Medulla oblongata (tissue), 1 donor: ENCODE measurements around the gene SLC16A6.
A peak's percentile ranks its signal among the peaks of the same experiment; 100 is the strongest.
"Not testable (repeated sequence)": the region's sequence is repeated elsewhere in the genome, so short reads cannot be mapped to it uniquely, and the experiment has no call there.

Experiments
- DNase-seq: peaks from one replicate; pipeline ENCODE4 v3.0.0-alpha.2; 2015; ENCODE audit errors: extremely low spot score

SLC16A6 gene

GRCh38 chr17:68290955-68291835 lies at the start of gene SLC16A6, which contains the start of gene ARSG:
Gene SLC16A6, minus strand, starts transcription at chr17:68291127. Its CDS starts 12,807 bp downstream, at chr17:68278320.
Gene ARSG, plus strand, starts transcription at chr17:68291495. Its CDS starts 15,999 bp downstream, at chr17:68307494.
- peak; percentile 43 for DNase-seq

DNA sequence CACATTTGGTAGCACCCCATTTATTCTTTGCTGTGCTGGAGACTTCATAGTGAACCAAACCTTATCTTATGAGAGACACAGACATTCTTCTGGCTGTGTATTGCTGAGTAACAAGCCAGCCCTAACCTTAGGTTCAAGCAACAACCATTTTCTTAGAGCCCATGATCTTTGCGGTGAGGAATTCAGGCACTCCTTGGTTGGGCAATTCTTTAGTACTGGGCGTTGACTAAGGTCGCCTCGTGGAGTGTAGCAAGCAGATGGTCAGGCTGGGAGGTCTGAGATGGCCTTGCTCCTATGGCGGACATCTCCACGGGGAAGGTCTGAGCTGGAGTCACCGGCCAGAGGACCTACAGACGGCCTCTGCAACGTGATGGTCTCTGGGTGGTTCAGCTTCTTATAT lies 43.5 kb upstream of the SLC16A6 start:
- DNase-seq = no peak

- not testable (repeated sequence) for DNase-seq
Observed at GRCh38 chr17:68331932-68332331, 41.0 kb upstream of the SLC16A6 start.

- no peak for DNase-seq
Observed at GRCh38 chr17:68329331-68329730, 38.4 kb upstream of the SLC16A6 start.

DNA sequence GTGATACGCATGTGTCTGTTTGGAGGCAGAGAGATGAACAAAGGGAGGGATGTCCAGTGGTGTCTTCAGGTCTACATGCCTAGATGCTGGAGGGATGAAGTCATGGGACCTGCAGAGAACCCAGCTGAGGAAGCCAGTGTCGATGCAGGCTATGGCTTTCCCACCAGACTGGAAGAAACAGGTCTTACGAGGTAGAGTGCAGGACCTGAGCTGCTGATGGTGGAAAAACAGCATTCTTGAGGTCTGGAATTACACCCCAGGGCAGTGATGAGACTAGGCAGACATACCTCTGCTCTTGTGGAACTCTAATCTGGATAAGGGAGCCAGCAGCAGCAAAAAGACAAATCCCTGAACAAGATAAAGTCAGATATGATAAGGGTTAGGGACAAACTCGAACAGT lies 37.7 kb upstream of the SLC16A6 start:
- no peak for DNase-seq

- no peak for DNase-seq
Observed at GRCh38 chr17:68327823-68328557, 37.1 kb upstream of the SLC16A6 start.

DNA sequence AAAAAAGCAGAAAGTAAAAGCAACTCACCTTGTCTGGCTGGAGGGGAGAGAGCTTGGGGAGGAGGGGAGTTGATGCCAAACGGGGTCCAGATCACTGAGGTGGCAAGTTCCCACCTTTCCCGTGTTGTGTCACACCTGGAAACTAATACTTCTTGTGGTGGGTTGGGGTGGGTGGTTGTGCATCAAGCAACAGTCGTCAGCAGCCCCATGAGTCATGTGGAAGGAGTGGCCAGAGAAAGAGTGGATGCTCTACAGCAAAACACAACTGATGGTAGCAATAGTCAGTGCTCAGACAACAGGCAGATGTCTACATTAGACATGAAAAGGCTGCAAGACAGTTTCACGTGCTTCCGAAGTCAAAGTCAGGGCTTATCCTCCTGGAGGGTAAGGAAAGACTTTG lies 35.8 kb upstream of the SLC16A6 start:
- DNase-seq = no peak

GRCh38 chr17:68325961-68326360 lies 35.0 kb upstream of the SLC16A6 start:
- DNase-seq = no peak

DNA sequence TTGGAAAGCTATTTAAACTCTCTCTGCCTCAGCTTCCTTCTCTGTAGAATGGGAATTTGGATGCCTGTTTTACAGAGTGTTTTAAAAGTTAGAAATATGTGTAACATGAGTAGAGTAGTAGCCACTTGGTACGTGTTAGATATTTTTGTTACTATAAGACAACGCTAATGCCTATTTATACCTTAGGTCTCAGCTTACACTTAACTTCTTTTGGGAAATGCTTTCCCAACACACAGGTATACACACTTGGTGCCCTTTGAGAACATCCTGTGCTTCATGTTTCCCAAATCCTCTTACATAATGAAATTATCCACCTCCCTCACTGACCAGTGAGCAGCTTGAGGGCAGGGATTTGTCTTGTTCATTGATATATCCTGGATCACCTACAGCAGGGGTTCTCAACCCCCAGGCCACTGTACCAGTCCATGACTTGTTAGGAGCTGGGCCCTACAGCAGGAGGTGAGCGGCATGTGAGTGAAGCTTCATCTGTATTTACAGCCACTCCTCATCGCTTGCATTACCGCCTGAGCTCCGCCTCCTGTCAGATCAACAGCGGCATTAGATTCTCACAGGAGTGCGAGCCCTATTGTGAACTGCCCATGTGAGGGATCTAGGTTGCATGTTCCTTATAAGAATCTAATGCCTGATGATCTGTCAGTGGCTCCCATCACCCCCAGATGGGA lies 33.9 kb upstream of the SLC16A6 start:
- no peak for DNase-seq

DNA sequence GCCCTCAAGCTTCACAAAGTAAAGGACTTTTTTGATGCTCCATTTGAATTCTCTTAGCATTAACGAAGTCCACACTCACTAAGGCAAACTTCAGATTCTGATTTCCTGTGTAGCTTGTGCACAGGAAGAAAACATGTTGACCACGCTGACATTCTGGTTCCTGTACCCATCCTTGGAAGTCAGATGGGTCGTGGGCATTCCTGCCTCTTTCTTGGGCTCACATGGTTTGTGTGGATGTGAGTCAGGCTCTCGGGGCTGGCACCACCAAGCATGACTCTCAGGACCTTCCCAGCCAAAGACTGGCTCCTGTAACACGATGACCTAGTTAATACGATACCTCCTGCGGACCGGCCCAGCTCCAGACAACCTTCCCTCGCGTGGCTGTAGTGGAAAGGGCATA lies 33.2 kb upstream of the SLC16A6 start:
- no peak for DNase-seq

GRCh38 chr17:68322630-68323029 lies 31.7 kb upstream of the SLC16A6 start:
- no peak for DNase-seq

DNA sequence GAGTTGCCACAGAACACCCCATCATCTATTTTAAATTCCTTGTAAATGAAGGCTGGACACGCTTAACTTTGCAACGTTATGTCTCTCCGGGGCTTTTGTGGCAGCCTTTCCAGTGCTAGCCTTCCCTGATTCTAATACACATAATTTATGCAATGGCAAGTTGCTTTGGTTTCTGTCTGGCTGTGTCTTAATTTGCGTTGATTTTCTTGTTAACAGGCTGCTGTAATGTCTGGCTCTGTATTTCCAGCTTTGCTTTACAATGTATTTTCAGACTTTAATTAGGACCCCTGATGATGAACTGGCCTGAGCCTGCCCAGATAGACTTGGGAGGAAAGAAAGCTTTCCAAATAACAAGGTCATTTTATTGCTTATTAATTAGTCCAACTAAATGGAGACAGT lies 30.6 kb upstream of the SLC16A6 start:
- DNase-seq = no peak

DNA sequence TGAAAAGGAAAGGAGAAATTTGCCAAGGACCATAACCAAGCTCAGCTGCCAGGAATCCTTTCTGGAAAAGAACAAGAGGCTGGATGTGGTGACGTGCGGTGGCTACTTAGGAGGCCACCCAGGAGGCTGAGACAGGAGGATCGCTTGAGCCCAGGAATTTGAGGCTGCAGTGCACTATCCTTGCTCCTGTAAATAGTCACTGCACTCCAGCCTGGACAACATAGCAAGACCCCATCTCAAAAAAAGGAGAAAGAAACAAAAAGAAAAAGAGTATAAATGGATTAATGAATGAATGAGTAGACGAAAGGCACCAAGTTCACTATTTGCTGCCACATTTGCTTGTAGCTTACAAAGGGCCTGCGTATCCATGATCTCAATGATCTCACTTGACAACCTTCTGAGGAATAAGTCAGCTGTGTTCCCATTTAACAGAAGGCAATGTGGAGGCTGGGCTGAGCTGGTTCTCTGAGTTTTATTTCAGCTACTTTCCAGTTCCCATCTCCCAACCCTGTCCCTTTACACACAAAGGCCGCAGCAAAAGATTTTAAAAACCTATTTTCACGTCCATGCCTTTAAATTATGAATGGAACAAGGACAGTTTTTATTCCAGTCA lies 30.1 kb upstream of the SLC16A6 start:
- DNase-seq = no peak

DNA sequence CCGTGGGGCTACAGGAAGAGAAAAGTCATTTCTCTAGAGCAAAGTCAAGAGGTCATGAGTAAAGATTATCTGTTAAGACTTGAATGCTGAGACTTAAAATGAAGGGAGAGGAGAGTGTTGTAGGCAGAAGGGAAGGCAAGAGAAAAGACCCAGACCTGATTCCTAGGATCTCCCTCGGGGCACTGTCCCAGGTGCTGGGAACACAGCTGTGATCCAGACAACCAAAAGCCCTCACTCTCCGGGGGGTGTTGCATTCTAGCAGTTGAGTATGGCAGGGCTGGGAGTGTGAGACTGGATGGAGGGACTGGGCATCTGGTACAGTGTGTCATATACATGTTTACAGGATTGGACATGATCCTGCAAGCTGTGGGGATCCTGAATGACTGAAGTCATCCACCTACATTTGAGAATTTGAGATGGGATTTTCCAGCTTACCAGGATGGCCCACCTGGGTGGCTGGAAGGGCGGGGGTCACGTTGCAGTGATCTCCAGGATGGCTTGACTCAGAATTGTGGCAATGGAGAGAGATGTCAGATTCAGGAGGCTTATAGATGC lies 29.5 kb upstream of the SLC16A6 start:
- no peak for DNase-seq

DNA sequence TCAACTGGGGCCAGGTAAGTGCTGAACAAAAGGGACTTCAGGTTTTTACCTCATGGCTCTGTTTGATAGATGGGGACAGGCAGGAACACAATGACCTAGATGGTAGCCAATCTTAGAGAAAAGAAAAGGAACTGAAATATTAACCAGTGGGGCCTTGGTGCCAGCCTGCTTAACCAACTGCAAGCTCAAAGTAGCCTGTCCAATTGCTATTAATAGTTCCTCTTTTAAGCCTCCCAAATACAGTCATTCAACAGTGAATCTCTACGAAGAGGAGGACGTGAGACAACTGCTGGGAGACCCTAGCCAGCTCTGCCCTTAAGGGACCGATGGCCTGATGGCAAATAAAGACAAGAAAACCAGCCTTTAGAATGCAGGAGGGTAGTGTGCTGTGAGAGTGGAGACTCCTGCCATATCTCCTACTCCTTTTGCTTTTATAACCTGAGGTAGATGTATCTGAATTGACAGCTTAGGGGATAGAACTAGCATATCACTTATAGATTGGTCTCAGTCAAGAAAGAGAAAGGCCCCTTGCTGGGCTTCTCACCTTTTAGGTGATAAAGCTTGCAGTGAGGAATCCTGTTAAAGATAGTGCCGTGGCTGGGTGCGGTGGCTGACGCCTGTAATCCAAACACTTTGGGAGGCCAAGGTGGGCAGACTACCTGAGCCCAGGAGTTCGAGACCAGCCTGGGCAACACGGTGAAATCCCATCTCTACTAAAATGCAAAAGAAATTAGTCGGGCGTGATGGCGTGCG lies 28.7 kb upstream of the SLC16A6 start:
- no peak for DNase-seq

DNA sequence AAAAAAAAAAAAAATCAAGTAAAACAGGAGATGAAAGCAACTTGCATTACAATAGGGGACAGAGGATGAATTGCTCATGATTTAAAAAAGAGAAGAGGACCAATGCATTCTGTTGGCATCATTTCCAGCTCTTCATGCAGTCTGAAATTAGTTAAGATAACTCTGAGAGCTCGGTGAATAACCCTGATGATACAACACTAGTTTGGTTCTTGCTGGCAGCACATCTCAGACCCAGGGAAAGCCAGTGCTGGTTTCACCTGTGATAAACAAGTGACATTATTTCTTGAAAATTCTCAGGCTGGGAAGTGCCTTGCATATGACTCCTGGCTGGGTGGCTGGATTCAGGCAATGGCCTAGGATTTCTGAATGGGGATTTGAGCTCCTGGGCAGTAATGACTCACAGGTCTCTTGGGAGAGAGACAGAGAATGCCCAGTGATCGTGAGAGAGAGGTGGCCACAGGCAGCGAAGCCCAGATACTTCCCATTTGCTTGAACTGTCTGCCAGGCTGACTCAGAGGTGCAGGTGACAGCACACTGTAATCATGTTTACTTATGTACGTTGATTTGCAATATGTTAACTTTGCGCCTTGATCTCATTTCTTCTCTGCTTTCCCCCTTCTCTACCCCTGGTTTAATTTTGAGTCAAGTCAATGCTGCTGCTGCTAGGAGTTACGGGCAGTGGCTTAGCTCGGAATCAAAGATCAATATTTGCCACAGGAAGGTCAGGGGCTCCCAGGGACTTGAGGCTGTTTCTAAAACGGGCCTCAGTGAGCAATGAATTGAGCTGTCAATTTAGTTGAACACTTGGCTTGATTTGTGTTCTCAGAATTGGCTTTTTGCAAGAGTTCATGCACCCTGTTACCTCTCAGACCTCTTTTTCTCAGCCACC lies 27.4 kb upstream of the SLC16A6 start:
- DNase-seq = no peak

DNA sequence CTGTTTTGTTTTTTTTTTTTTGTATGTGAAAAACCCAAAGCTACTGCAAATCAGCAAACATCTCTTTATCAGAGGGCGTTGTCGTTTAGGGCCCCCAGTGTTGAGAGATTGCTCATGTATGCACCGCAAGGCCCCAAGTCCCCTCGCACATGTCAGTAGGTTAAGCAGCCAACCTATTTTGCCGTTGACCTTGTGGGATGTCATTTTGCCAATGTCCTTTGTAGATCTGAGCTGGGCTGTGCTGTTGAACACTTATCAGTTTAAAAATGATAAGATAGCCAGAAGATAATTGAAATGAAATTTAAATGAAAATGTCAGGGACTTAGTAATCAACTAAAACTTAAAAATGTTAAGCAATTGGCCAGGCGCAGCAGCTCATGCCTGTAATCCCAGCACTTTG lies 26.5 kb upstream of the SLC16A6 start:
- DNase-seq = no peak

DNA sequence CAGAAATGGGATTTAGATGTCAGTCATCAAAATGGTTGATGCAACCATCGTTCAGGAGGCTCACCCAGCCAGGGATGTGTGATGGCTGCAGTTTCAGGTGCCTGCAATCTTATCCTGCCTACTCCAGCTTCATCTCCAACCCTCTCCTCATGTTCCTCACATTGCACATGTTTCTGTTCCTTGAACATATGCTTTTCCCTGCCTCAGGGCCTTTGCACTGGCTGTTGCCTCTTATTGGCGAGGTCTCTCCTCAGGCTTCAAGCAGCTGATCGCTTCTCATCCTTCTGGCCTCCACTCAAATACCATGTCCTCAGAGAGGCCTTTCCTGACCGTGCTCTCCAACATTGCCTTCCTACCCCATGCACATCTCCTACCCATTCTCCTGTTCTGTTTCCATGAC lies 25.0 kb upstream of the SLC16A6 start:
- no peak for DNase-seq

DNA sequence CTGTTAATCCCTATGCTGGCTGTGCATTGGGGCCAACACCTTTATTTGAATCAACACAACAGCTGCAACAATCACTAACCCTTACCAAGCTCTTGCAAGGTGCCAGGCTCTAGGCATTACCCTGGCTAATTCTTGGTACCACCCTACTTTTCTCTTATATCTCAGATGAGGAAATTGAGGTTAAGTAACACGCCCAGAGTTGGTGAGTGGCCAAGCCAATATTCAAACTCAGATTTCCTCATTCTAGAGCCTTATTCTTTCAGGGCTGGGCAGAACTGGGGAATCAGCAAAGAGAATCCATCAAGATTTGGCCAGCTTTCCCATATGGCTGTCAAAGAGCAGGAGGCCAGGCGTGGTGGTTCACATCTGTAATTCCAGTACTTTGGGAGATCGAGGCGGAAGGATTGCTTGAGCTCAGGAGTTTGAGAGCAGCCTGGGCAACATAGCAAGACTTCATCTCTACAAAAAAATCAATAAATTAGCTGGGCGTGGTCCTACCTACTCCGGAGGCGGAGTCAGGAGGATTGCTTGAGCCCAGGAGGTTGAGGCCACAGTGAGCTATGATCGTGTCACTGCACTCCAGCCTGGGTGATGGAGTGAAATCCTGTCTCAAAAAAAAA lies 24.1 kb upstream of the SLC16A6 start:
- DNase-seq = peak; percentile 41
